ENCODE measurements around the gene C1QTNF2. TPM values are rescaled to one million over a fixed set of nuclear protein-coding genes. Genes with fewer than 3 reads are reported as not detected.
A peak's percentile ranks its signal among the peaks of the same experiment; 100 is the strongest.

Gene C1QTNF2
- total RNA-seq, 1 donor from 2014 or later: 1.4 TPM

DNA sequence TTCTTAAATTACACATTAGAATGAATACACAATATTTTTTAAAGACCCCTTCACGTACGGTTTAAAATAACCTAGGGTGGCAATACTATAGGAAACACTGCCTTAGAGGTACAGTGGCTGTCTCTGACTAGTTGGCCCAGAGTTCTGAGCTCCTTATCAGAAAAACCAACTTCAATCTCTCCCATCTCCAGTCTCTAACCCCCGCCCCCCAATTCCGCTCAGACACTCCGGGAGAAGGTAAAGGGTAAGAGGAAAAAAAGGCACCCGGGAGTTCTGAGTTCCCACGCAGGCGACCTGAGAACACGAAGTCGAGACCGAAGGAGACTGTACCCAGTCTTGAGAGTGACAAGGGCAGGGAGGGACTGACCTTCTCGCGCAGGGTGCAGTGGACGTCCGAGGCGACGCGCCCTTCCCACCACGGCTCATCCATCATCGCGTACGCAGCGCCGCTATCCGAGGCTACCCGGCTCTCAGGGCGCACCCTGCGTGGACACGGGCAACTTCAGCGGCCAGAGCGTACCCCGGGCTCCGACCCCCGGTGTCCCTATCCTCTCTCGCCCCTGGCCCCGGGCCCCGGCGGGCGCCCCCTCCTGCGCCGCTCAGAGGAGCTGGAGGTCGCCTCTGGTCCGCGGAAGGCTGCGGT, 58.8 kb downstream of the C1QTNF2 start:
- intact Hi-C loops (cut with micrococcal nuclease): no loop called here
- Histone ChIP-seq H3K27ac (replicated peaks) (peak overlapping the region; percentile 83), H3K4me1 (peaks cover 46% of the 10 kb centered on the region), H3K27me3 (ENCODE audit: low read depth) (no peaks in the 10 kb centered on the region), H3K4me3 (peak overlapping the region; percentile 85), H3K36me3 (no peaks in the 10 kb centered on the region), H3K9me3 (replicated peaks) (no peaks in the 10 kb centered on the region)
- TF ChIP-seq, protein P1, sequence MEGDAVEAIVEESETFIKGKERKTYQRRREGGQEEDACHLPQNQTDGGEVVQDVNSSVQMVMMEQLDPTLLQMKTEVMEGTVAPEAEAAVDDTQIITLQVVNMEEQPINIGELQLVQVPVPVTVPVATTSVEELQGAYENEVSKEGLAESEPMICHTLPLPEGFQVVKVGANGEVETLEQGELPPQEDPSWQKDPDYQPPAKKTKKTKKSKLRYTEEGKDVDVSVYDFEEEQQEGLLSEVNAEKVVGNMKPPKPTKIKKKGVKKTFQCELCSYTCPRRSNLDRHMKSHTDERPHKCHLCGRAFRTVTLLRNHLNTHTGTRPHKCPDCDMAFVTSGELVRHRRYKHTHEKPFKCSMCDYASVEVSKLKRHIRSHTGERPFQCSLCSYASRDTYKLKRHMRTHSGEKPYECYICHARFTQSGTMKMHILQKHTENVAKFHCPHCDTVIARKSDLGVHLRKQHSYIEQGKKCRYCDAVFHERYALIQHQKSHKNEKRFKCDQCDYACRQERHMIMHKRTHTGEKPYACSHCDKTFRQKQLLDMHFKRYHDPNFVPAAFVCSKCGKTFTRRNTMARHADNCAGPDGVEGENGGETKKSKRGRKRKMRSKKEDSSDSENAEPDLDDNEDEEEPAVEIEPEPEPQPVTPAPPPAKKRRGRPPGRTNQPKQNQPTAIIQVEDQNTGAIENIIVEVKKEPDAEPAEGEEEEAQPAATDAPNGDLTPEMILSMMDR (IDR thresholded peaks at IDR 0.05; ENCODE audit: borderline replicate concordance): no peak
- DNase-seq: peak; percentile 52

GRCh38 chr5:160310552-160311295, 59.7 kb downstream of the C1QTNF2 start:
- Histone ChIP-seq H3K27ac (replicated peaks) (peak overlapping the region; percentile 83), H3K4me3 (peak overlapping the region; percentile 85), H3K9me3 (replicated peaks) (no peaks in the 10 kb centered on the region), H3K4me1 (peaks cover 46% of the 10 kb centered on the region), H3K36me3 (no peaks in the 10 kb centered on the region), H3K27me3 (ENCODE audit: low read depth) (no peaks in the 10 kb centered on the region)
- intact Hi-C loops (cut with micrococcal nuclease): no loop called here
- DNase-seq: no peak
- TF ChIP-seq, protein P1 (IDR thresholded peaks at IDR 0.05; ENCODE audit: borderline replicate concordance): no peak

DNA sequence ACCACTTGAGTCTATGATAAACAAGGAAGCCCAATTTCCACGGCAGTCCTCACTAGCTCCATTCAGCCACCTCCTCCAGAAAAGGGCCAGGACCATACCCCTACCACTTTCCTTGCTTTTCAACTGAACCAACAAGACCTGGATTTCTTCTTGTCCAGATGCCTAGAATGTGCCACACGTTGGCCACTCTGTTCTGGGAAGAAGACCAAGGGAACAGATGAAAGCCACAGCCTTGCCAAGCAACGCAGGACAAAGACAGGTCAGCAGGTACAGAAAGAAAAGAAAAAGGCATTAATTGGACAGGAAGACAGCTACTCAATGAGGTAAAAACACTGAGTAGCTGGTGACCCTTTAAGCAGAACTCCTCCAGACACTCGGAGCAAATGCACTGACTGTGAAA, 60.3 kb downstream of the C1QTNF2 start:
- DNase-seq: no peak
- no peaks in the 10 kb centered on the region for H3K9me3 ChIP-seq (replicated peaks)
- intact Hi-C loops (cut with micrococcal nuclease): no loop called here
- no peaks in the 10 kb centered on the region for H3K27me3 ChIP-seq (ENCODE audit: low read depth)
- H3K36me3 ChIP-seq: no peaks in the 10 kb centered on the region
- TF ChIP-seq, protein P1 (IDR thresholded peaks at IDR 0.05; ENCODE audit: borderline replicate concordance): no peak
- no peak overlapping the region for H3K4me3 ChIP-seq
- H3K27ac ChIP-seq (replicated peaks): peak overlapping the region; percentile 83
- H3K4me1 ChIP-seq: peaks cover 46% of the 10 kb centered on the region

- intact Hi-C loops (cut with micrococcal nuclease): no loop called here
- no peak for DNase-seq
- Histone ChIP-seq H3K9me3 (replicated peaks) (no peaks in the 10 kb centered on the region), H3K27me3 (ENCODE audit: low read depth) (no peaks in the 10 kb centered on the region), H3K36me3 (no peaks in the 10 kb centered on the region), H3K27ac (replicated peaks) (no peak overlapping the region), H3K4me3 (no peak overlapping the region), H3K4me1 (peaks cover 38% of the 10 kb centered on the region)
- TF ChIP-seq, protein P1 (IDR thresholded peaks at IDR 0.05; ENCODE audit: borderline replicate concordance): no peak
These were observed 63.7 kb downstream of the C1QTNF2 start for GRCh38 chr5:160306696-160307095.

DNA sequence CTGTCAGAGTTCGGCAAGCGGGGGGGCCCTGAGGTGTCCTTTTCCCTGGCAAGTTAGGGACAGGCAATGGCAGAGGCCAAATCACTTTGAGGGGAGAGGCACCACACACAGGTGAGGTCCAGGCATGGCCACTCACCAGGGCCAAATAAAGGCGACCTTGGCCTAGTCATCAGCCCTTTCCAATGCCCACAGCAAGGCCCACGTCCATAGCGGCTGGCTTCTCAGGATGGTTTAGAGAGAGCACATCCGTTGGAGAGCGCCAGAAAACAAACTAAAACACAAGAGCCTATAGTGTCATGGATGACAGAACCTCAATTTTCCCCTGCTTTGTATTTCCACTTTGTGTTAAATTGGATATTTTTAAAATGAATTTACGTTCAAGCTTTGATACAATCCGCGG, 65.1 kb downstream of the C1QTNF2 start:
- DNase-seq: no peak
- intact Hi-C loops (cut with micrococcal nuclease): no loop called here
- H3K4me3 ChIP-seq: no peak overlapping the region
- TF ChIP-seq, protein P1 (IDR thresholded peaks at IDR 0.05; ENCODE audit: borderline replicate concordance): no peak
- H3K9me3 ChIP-seq (replicated peaks): no peaks in the 10 kb centered on the region
- H3K36me3 ChIP-seq: no peaks in the 10 kb centered on the region
- no peaks in the 10 kb centered on the region for H3K27me3 ChIP-seq (ENCODE audit: low read depth)
- peaks cover 26% of the 10 kb centered on the region for H3K4me1 ChIP-seq
- no peak overlapping the region for H3K27ac ChIP-seq (replicated peaks)

Measured in left ventricle myocardium inferior (tissue), 1 donor.